ENCODE results near the gene ETV6. TPM values are rescaled to one million over a fixed set of nuclear protein-coding genes. Genes with fewer than 3 reads are reported as not detected.

The ETV6 gene
- total and polyA plus RNA-seq, 2 of the 8 experiments (the other 6 are each of a cell fraction or from before 2014, with no cell fraction given), result 5.5 to 23.9 TPM

DNA sequence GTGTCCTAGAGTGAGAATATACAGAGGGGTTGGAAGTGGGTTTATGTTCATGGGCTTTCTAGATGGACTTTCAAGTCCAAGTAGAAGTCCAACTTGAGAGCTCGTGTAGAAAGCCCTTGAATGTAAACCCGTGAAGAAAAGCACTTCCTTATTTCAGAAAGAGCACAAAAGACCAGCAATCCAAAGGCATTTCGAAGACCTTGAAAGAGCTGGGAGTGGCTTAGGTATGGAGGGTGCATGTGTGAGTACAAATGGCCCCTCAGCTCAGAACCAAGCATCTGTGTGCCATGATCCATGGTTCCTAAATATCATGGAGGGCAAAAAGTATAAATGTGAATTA, 160.7 kb downstream of the ETV6 start (continued):
- TF ChIP-seq, protein P1, sequence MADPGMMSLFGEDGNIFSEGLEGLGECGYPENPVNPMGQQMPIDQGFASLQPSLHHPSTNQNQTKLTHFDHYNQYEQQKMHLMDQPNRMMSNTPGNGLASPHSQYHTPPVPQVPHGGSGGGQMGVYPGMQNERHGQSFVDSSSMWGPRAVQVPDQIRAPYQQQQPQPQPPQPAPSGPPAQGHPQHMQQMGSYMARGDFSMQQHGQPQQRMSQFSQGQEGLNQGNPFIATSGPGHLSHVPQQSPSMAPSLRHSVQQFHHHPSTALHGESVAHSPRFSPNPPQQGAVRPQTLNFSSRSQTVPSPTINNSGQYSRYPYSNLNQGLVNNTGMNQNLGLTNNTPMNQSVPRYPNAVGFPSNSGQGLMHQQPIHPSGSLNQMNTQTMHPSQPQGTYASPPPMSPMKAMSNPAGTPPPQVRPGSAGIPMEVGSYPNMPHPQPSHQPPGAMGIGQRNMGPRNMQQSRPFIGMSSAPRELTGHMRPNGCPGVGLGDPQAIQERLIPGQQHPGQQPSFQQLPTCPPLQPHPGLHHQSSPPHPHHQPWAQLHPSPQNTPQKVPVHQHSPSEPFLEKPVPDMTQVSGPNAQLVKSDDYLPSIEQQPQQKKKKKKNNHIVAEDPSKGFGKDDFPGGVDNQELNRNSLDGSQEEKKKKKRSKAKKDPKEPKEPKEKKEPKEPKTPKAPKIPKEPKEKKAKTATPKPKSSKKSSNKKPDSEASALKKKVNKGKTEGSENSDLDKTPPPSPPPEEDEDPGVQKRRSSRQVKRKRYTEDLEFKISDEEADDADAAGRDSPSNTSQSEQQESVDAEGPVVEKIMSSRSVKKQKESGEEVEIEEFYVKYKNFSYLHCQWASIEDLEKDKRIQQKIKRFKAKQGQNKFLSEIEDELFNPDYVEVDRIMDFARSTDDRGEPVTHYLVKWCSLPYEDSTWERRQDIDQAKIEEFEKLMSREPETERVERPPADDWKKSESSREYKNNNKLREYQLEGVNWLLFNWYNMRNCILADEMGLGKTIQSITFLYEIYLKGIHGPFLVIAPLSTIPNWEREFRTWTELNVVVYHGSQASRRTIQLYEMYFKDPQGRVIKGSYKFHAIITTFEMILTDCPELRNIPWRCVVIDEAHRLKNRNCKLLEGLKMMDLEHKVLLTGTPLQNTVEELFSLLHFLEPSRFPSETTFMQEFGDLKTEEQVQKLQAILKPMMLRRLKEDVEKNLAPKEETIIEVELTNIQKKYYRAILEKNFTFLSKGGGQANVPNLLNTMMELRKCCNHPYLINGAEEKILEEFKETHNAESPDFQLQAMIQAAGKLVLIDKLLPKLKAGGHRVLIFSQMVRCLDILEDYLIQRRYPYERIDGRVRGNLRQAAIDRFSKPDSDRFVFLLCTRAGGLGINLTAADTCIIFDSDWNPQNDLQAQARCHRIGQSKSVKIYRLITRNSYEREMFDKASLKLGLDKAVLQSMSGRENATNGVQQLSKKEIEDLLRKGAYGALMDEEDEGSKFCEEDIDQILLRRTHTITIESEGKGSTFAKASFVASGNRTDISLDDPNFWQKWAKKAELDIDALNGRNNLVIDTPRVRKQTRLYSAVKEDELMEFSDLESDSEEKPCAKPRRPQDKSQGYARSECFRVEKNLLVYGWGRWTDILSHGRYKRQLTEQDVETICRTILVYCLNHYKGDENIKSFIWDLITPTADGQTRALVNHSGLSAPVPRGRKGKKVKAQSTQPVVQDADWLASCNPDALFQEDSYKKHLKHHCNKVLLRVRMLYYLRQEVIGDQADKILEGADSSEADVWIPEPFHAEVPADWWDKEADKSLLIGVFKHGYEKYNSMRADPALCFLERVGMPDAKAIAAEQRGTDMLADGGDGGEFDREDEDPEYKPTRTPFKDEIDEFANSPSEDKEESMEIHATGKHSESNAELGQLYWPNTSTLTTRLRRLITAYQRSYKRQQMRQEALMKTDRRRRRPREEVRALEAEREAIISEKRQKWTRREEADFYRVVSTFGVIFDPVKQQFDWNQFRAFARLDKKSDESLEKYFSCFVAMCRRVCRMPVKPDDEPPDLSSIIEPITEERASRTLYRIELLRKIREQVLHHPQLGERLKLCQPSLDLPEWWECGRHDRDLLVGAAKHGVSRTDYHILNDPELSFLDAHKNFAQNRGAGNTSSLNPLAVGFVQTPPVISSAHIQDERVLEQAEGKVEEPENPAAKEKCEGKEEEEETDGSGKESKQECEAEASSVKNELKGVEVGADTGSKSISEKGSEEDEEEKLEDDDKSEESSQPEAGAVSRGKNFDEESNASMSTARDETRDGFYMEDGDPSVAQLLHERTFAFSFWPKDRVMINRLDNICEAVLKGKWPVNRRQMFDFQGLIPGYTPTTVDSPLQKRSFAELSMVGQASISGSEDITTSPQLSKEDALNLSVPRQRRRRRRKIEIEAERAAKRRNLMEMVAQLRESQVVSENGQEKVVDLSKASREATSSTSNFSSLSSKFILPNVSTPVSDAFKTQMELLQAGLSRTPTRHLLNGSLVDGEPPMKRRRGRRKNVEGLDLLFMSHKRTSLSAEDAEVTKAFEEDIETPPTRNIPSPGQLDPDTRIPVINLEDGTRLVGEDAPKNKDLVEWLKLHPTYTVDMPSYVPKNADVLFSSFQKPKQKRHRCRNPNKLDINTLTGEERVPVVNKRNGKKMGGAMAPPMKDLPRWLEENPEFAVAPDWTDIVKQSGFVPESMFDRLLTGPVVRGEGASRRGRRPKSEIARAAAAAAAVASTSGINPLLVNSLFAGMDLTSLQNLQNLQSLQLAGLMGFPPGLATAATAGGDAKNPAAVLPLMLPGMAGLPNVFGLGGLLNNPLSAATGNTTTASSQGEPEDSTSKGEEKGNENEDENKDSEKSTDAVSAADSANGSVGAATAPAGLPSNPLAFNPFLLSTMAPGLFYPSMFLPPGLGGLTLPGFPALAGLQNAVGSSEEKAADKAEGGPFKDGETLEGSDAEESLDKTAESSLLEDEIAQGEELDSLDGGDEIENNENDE (IDR thresholded peaks at IDR 0.05; ENCODE audit: insufficient replicate concordance, low read length), result no peak
- TF ChIP-seq, protein P2, sequence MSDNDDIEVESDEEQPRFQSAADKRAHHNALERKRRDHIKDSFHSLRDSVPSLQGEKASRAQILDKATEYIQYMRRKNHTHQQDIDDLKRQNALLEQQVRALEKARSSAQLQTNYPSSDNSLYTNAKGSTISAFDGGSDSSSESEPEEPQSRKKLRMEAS (IDR thresholded peaks at IDR 0.05), result no peak
- TF ChIP-seq, protein P3, sequence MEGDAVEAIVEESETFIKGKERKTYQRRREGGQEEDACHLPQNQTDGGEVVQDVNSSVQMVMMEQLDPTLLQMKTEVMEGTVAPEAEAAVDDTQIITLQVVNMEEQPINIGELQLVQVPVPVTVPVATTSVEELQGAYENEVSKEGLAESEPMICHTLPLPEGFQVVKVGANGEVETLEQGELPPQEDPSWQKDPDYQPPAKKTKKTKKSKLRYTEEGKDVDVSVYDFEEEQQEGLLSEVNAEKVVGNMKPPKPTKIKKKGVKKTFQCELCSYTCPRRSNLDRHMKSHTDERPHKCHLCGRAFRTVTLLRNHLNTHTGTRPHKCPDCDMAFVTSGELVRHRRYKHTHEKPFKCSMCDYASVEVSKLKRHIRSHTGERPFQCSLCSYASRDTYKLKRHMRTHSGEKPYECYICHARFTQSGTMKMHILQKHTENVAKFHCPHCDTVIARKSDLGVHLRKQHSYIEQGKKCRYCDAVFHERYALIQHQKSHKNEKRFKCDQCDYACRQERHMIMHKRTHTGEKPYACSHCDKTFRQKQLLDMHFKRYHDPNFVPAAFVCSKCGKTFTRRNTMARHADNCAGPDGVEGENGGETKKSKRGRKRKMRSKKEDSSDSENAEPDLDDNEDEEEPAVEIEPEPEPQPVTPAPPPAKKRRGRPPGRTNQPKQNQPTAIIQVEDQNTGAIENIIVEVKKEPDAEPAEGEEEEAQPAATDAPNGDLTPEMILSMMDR (IDR thresholded peaks at IDR 0.05; ENCODE audit: control extremely low read depth in 1 of 3, insufficient read depth in 1 of 3, low read depth in 1 of 3, low read length in 3 of 3), result no peak

Data from H1 (cell line).